Keratinocyte (primary cell): Measurements from ENCODE around the gene GINM1.

Source experiments
- EZH2 ChIP-seq: IDR thresholded peaks from one replicate; pipeline ENCODE4 v1.6.1; 2012; ENCODE audit warnings: inconsistent platforms, mild to moderate bottlenecking, low read length, moderate library complexity
- TF ChIP-seq, protein P1 (sequence below), 3 experiments: IDR thresholded peaks in 1 of 3; conservative IDR thresholded peaks in 1 of 3; optimal IDR thresholded peaks in 1 of 3; 2 replicates in 2 of 3; 3 replicates in 1 of 3; pipeline versions ENCODE3 to v1.5.1; 2011; ENCODE audit warnings: low read length in 3 of 3, mild to moderate bottlenecking in 3 of 3, moderate library complexity in 2 of 3, control low read depth in 1 of 3, inconsistent platforms in 1 of 3; ENCODE audit not compliant: insufficient read depth in 2 of 3; ENCODE audit errors: extremely low read depth in 1 of 3

DNA sequence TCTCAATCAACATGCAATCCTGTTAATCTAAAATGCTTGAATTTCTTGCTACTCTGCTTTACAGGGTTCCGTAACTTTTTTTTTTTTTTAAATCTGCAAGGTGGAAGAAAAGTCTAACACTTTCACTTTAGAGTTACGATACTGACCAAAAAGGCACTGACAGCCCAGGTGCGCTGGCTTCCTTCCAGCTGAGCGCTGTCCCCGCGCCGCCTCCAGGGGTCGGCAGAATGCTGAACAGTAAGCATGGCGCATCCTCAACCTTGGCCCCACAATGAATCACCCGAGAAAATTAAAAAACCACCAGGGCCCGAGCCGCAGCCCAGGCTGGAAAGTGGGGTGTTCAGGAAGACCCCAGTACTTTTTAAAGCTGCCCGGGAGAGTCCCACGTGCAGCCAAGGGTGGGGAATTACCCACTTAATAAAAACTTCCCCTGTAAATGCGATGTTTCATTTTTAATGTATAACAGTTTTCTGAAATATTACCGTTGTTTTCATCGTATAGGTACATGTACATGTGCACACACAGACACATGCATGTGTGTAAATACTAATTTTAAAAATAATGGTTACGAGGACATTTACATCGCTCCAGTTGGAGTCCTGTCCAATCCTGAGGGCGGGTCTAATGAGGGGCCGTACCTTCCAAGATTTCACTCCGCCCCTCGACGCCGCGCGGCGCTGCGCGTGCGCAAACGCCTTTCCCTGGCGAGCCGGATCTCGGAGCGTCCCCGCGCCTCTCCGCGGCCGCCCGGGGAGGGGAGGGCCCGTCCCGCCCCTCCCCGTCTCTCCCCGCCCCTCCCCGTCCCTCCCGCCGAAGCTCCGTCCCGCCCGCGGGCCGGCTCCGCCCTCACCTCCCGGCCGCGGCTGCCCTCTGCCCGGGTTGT lies at the start of gene GINM1:
- TF ChIP-seq, protein P1, sequence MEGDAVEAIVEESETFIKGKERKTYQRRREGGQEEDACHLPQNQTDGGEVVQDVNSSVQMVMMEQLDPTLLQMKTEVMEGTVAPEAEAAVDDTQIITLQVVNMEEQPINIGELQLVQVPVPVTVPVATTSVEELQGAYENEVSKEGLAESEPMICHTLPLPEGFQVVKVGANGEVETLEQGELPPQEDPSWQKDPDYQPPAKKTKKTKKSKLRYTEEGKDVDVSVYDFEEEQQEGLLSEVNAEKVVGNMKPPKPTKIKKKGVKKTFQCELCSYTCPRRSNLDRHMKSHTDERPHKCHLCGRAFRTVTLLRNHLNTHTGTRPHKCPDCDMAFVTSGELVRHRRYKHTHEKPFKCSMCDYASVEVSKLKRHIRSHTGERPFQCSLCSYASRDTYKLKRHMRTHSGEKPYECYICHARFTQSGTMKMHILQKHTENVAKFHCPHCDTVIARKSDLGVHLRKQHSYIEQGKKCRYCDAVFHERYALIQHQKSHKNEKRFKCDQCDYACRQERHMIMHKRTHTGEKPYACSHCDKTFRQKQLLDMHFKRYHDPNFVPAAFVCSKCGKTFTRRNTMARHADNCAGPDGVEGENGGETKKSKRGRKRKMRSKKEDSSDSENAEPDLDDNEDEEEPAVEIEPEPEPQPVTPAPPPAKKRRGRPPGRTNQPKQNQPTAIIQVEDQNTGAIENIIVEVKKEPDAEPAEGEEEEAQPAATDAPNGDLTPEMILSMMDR (optimal IDR thresholded peaks at IDR 0.05 in 1 of 3, IDR thresholded peaks at IDR 0.05 in 1 of 3, conservative IDR thresholded peaks at IDR 0.05 in 1 of 3; ENCODE audit: extremely low read depth in 1 of 3, insufficient read depth in 2 of 3, low read length in 3 of 3), result peak; percentile 67 to 85 (median 84)
- TF ChIP-seq EZH2, result no peak
